ENCODE data around the gene VWA7.

Gene VWA7

GRCh38 chr6:31752739-31753319 is 24.3 kb downstream of the VWA7 start:
- no peak for DNase-seq (ENCODE audit: low spot score)

GRCh38 chr6:31750411-31751022 is 26.6 kb downstream of the VWA7 start:
- no peak for DNase-seq (ENCODE audit: low spot score)

GRCh38 chr6:31749301-31750036 is 27.7 kb downstream of the VWA7 start:
- no peak for DNase-seq (ENCODE audit: low spot score)

- no peak for DNase-seq (ENCODE audit: low spot score)
These were observed 32.7 kb downstream of the VWA7 start for GRCh38 chr6:31744422-31744821.

DNA sequence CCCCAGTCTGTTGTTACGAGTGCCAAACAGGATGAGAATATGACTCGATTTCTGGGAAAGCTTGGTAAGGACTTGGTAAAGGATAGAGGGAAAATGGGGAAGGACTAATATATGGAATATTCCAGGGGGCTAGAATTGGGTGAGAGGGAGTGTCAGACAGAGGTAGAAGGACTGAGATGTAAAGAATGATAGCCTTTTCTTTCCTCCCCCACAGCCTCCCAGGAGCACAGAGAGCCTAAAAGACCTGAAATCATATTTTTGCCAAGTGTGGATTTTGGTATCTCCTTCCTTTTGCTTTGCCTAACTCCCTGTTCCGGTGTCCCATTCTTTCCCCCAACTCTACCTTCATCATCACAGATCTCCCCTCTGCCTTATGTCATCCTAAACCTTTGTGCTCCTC is 34.2 kb downstream of the VWA7 start:
- no peak for DNase-seq (ENCODE audit: low spot score)

DNA sequence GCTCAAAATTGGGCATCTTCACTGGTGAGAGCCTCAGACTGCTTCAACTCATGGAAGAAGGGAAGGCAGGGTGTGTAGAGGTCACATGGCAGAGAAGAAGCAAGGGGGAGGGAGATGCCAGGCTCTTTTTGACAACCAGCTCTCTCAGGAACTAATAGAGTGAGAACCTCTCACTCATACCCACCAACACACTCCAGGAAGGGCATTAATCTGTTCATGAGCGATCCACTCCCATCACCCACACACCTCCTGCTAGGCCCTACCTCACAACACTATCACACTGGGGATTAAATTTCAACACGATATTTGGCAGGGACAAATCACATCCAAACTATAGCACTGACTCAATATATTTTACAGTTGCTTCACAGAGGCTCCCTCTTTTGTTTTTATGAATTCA is 35.3 kb downstream of the VWA7 start:
- DNase-seq (ENCODE audit: low spot score), result no peak

GRCh38 chr6:31740397-31741223 is 36.5 kb downstream of the VWA7 start:
- peak; percentile 30 for DNase-seq (ENCODE audit: low spot score)

GRCh38 chr6:31739639-31740396 is 37.3 kb downstream of the VWA7 start, which contains the start of gene MSH5:
TSS of gene MSH5 (plus strand) at chr6:31740005. CDS start at chr6:31740467, 462 bp downstream.
- DNase-seq (ENCODE audit: low spot score), result peak; percentile 97

DNA sequence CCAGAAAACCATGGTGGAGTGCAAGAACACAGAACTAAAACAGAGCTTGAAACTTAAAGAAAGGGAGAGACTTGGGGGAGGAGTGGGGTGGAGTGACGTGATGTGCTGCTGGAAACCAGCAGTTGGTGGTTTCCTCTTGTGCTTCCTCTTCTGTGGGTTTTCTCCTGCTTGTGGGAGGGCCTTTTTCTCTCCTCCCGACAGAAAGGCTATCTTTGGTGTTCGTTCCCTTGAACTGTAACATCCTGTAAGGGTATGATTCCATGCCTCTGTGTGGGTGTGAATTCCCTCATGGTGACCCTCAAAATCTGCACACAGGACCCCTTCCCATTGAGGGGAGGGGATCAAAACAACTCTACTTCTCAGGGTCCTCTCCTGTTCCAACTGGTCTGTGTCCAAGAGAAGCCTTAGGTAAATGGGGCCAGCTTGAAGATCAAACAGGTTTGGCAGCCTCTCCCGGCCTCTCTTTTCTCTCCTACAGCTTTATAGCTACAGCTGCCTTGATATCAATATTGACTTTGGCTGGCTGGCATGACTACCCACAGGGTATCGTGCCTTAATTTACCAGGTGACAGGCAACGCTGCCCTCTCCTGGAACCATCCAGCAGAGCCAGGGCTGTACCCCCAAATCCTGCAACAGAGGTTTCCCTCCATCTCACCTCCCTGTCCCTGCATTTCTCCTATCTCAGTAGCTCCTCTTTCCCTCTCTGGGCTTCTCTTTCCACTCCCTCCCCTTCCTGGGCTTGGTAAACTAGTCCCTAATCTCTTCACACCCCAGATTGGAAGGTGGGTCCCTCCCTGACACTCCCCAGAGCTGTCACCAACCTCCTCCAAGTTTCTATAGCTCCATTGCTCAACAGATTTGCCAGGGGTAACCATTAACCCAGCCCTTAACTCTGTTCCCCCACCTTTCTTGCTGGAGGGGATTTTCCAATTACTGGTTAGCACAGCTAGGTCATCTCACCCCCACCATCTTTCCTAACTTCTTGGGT is 38.8 kb downstream of the VWA7 start:
- DNase-seq (ENCODE audit: low spot score), result peak; percentile 71

DNA sequence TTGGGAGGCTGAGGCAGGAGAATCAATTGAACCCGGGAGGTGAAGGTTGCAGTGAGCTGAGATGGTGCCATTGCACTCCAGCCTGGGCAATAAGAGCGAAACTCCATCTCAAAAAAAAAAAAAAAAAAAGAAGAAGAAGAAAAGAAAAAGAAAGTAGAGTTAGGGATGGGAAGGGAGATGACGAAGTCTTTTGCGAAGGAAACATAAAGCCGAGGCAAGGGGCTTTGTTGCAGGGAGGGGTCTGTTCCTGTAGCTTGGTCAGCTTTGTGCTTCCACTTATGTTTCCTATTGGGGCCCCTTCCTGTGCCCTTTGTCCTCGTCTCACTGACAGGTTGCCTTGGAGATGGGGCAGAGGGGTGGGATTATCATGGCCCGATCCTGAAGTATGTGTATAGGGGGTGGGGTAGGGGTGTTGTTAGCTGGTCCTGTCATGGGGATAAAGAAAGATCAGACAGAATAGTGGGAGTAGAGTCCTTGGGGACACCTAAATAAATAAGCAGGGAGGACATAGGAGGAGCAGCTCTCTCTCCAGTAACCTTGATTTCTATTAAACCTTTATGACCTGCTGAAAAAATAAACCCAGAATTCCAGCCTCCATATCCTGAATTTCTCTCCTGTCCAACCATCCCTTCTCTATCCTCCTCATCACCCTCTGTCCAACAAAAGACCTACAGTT is 39.7 kb downstream of the VWA7 start:
- DNase-seq (ENCODE audit: low spot score), result no peak

GRCh38 chr6:31736768-31737314 is 40.3 kb downstream of the VWA7 start:
- no peak for DNase-seq (ENCODE audit: low spot score)

- DNase-seq (ENCODE audit: low spot score), result peak; percentile 75
These were observed 40.9 kb downstream of the VWA7 start, which contains the start of gene CLIC1 for GRCh38 chr6:31736021-31736767. TSS of gene CLIC1 (minus strand) at chr6:31736530. CDS start at chr6:31736300, 230 bp downstream.

GRCh38 chr6:31734821-31735406 is 42.2 kb downstream of the VWA7 start:
- DNase-seq (ENCODE audit: low spot score), result peak; percentile 80

- no peak for DNase-seq (ENCODE audit: low spot score)
These were observed 42.8 kb downstream of the VWA7 start for GRCh38 chr6:31734247-31734820.

DNA sequence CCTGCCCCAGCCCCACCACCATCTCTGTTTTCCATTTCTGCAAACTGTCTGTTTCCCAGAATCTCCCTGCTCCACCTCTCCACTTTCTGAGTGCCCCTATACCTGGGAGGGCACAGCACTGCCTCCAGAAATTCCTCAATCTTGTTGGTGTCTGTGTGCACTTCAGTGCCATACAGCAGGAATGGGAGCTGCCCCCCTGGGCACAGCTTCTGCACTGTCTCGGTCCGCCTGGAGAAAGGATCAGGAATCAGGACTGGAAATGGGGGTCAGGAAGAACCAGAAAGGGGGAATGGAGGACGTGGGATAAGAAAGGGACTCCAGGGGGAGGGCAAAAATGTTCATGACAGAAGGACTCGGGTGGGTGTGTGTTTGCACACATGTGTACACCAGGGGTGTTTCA is 43.4 kb downstream of the VWA7 start:
- no peak for DNase-seq (ENCODE audit: low spot score)

DNA sequence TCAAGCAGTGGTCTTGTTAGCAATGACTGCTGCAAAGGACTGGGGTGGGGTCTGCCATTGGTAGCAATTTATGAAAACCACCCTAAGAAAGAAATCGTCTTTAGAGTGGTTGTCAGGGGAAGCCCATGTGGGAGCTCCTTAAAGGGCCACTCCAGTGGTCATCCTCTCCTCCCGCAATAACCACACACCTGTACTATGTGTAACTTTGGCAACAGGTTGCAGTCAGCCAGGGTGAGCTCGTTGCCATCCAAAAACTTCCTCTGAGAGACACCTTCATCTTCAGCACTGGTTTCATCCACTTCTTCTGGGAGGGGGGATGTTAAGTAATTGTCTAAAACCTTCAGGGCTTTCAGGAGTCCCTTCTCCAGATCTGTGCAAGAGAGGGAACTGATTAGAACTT is 45.1 kb downstream of the VWA7 start:
- DNase-seq (ENCODE audit: low spot score), result no peak

- no peak for DNase-seq (ENCODE audit: low spot score)
These were observed 46.5 kb downstream of the VWA7 start for GRCh38 chr6:31730631-31731086.

All from CD4-positive, alpha-beta T cell treated with Interleukin-2 at 100 ng/mL for 4 hours (primary cell).